GM10266 (cell line): ENCODE measurements around the gene SPSB3.

Experiments used
- DNase-seq: peaks from one replicate; pipeline ENCODE4 v3.0.0; 2012; ENCODE audit errors: extremely low spot score
- CTCF ChIP-seq: IDR thresholded peaks from 2 replicates; pipeline ENCODE4 v1.5.1; 2012; ENCODE audit warnings: mild to moderate bottlenecking, low read depth; ENCODE audit not compliant: control insufficient read depth, insufficient read depth; ENCODE audit errors: missing control alignments

The SPSB3 gene

GRCh38 chr16:1820096-1820945, 38.0 kb upstream of the SPSB3 start:
- no peak for DNase-seq
- TF ChIP-seq CTCF, result no peak

GRCh38 chr16:1819611-1820010, 37.2 kb upstream of the SPSB3 start:
- no peak for DNase-seq
- no peak for TF ChIP-seq CTCF

- TF ChIP-seq CTCF, result no peak
- no peak for DNase-seq
Measured at GRCh38 chr16:1818873-1819525, 36.6 kb upstream of the SPSB3 start.

GRCh38 chr16:1818204-1818872, 36.0 kb upstream of the SPSB3 start:
- no peak for TF ChIP-seq CTCF
- DNase-seq, result no peak

- DNase-seq, result no peak
- TF ChIP-seq CTCF, result no peak
Measured at GRCh38 chr16:1817716-1818115, 35.3 kb upstream of the SPSB3 start.

GRCh38 chr16:1817276-1817589, 34.9 kb upstream of the SPSB3 start:
- no peak for DNase-seq
- TF ChIP-seq CTCF, result no peak
